Cortex of kidney (tissue), 1 donor: Measurements from ENCODE around the gene DTNB.
"Not testable (repeated sequence)": the region's sequence is repeated elsewhere in the genome, so short reads cannot be mapped to it uniquely, and the experiment has no call there.

Experiments used
- DNase-seq: peaks from one replicate; lab custom pipeline; 2025; lab: John Stamatoyannopoulos, UW

DTNB gene

GRCh38 chr2:25623361-25623760, 50.0 kb downstream of the DTNB start:
- no peak for DNase-seq

DNA sequence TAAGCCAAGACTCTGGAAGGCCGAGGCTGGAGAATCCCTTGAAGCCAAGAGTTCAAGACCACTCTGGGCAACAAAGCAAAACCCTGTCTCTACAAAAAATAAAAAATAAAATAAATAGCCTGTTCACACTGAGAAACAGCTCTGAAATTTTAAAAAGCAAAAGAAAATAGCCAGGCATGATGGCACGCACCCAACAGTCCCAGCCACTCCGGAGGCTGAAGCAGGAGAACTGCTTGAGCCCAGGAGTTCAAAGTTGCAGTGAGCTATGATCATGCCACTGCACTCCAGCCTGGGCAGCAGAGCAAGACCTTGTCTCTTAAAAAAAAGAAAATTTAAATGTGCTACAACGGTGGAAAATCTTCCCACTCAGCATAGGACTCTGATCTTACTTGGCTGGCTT, 52.7 kb downstream of the DTNB start:
- DNase-seq, result no peak

DNA sequence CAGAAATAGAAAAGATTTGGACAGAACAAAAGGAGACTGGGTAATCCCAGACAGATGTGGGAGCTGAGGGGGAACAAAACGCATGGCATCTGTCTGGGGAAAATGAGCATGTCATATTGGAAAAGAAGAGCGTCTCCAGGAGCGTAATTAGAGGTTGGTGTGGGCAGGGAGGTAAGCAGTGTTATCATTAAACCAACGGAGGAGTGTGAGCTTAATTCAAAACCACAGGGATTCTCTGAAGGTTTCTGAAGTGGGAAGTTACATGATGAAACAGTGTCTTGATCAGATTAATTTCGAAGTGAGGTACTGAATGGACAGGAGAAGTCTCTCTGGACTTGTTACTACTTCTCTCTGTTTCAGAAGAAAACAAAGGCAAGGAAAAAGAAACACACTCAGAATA, 53.3 kb downstream of the DTNB start:
- no peak for DNase-seq

GRCh38 chr2:25619185-25619584, 54.2 kb downstream of the DTNB start:
- no peak for DNase-seq

DNA sequence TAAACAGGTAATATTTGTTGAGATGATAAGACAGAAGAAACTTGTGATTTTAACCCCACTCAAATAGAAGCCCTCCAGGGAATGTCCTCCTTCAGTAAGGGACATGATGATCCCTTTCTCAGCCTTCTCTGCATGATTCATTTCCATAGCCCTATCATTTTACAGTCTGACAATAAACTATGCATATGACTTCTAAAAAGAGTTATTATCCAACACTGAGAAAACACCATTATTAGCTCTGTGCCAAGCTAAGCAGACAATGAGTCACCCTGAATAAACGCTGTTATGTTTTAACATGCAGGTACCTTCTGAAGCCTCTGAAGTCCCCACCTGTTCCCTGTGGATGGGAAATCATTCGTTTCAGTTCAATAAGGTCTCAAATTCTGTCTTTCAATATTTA, 54.7 kb downstream of the DTNB start:
- DNase-seq, result no peak

DNA sequence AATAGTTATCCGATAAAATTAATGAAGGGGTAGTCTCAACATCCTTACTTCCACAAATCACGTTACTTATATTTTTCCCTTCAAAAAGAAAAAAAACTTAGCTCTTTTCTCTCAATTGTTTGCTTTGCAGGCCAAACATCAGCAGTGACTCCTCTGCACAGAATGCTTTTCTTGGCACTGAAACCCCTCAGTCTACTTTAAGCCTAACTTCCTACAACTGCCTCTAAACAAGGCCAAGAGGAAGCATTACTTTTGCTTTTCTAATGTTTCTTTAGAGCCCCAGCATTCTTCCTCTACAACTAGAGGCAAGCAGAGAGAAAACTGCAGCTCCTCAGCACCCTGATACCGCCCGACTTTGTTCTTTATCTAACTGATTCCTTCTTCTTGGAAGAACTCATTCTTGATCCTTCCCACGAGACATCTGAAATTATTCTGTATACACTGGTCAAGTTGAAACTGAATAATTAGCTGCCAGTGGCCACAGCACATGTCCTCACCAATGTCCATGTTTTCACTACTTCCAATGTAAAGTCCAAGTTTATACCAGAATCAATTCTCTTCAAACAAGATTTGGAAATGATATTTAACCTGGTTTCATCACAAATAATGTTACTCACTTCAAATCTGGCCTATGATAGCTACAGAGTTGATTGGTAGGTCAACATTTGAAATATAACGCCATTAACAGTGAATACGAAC, 55.3 kb downstream of the DTNB start:
- no peak for DNase-seq

DNA sequence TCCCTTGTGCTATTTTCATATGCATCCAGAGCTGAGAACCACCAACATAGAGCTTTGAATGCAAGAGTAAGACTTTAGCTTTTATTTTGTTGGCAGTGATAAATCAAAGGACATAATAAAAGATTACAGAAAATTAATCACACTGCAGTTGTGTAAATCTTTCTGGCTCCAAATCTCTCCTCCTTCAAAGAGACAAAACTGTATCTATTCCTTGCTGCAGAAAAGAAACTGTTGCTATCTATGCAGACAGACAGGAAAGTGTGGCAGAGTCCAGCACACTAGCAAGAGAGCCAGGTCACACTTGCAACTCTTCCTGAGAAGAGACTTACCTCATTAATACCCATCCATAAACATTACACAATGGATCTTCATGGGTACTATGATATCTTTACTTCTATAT, 57.5 kb downstream of the DTNB start:
- DNase-seq, result no peak

DNA sequence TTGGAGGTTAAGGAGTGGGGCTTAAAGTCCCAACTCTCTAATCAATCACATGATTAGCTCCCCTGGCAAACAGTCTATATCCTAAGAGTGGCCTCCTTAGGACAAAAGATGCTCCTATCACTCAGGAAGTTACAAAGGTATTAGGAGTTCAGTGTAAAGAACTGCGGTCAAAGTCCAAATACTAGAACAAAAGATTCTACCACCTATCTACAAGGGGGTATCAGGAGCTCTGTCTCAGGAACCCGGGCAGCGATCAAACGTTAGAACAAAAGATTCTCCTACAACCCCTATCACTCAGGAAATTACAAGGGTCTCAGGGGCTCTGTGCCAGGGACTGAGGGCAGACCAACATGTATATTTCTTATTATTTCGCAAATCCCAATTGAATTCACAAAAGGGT, 58.0 kb downstream of the DTNB start:
- DNase-seq, result no peak

DNA sequence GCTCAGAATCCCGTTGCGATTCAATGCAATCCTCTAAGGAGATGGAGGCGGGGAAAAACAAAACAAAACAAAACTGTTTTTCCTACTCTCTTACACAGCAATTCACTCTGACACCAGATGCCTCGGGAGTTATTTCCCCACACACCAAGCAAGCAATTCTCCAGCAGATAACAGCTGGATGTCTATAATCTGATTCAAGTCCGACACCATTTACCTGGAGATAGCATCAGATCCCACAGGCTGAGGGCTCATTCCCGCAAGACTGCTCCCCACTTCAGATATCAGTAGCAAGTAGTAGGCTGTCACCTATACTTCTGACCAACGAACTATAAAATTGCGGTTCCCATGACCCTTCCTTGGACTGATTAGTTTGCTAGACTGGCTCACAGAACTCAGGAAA, 58.7 kb downstream of the DTNB start:
- no peak for DNase-seq

DNA sequence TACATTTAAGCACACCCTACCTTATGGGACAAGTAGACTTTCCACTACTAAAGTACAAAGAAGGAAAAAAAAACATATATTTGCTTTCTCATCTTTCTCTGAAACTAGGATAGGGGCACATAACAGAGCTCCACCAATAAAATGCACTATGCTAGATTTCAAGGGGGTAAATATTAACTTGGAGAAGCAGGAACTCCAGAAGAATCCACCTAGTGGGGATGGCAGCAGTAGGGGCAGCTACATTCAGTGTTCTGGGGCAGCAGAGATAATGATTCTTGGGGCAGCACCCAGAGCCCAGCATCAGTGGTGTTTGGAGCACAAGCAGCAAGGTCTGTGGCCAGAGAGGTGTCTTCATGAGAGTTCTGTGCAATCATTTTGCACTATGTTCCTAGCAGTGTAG, 64.7 kb downstream of the DTNB start:
- DNase-seq, result no peak

- no peak for DNase-seq
Measured at GRCh38 chr2:25606892-25607291, 66.5 kb downstream of the DTNB start.

DNA sequence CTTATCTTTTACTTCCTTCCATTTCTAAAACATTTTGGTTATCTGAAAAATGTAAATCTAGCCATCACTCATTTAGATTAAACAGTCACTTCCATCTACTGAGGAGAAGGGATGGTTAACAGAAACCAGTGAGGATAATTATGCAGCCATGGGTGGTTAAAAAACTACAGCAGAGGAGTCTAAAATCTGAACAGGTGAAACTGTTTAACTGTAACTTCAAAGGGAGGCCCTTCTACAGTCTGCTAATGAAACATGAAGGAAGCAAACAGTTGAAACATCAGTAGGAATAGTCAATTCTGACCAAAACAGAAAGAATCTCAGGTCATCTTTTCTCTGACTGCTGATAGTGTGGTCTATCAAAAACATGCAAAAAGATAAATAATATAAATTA, 71.0 kb downstream of the DTNB start:
- no peak for DNase-seq

DNA sequence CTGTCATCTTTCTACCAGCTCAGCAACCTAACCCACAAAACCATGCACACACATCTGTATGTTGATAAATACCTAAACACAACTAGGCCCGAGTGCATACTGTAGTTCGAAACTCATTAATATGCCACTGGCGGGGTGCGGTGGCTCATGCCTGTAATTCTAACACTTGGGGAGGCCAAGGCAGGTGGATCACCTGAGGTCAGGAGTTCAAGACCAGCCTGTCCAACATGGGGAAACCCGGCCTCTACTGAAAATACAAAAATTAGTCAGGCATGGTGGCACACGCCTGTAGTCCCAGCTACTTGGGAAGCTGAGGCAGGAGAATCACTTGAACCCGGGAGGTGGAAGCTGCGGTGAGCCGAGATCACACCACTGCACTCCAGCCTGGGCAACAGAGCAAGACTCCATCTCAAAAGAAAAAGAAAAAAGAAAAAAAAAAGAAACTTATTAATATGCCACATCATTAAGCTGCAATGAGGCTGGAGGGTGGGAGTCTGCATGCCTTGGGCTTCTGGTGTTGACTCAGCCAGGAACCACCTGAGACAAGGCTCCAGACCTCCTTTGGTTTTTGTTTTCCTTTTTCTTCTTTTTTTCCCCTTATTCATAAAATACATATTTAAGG, 71.6 kb downstream of the DTNB start:
- not testable (repeated sequence) for DNase-seq

DNA sequence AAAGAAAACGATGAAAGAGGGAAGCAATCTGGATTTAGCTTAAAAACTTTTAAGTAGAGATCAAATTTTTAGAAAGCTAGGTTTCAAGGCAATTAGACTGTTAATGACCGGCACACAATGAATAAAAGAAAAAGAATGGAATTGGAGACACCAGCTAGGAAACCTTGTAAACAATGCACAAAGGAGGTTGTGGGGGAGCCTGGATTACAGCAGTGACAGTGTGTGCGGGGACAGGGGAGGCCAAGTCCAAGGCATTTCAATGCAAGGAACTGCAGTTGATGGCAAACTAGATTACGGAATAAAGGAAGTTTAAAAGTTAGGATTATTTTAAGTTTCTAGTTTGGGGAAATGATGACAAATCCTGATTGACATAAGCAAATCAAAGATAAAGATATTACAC, 74.5 kb downstream of the DTNB start:
- DNase-seq, result no peak

- DNase-seq, result no peak
Measured at GRCh38 chr2:25598332-25598731, 75.0 kb downstream of the DTNB start.

DNA sequence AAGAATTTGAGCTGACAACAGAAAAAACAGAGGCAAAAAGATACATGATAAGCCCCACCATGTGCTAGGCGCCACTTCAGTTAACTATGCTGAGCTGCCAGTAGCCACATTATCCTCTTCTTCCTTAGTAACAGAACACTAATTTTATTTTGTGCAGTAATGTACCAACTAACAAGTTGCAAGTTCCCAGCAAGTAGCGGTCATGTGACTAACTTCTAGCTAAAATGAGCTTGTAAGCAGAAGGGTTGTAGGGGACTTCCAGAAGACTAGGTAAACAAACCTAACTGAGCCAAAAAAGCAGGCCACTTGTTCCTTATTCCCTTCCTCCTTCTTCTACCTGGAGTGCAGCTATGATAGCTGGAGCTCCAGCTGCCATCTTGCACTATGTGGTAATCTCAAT, 75.5 kb downstream of the DTNB start:
- DNase-seq, result no peak

DNA sequence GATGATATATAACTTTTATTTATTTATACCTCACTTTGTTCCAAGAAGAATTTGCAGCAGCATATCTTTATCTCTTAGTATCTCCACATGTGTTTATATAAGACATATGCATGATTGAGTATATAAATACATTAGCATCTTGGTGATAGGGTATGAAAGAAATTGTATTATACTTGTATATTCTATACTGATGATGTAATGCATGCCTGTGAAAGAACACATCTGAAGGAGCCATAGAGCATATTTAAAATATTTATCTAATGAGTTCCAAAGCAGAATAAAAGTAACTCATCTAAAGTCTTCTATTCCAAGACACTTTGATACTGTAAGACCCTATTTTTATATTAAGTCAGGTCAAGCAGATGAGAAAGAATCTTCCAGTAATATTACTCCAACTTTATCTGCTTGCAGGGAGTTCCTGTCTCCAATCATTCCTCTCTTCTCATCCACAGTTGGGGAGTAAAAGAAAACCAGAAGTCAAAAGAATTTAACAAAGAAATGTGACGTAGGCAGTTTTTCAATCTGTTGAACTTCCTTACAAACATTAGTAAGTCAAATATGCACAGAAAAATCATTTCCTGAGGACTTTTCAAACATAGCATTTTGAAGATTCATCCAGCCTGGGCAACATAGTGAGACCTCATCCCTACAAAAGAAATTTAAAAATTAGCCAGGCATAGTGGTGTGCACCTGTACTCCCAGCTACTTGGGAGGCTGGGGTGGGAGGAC, 76.7 kb downstream of the DTNB start:
- DNase-seq, result no peak

DNA sequence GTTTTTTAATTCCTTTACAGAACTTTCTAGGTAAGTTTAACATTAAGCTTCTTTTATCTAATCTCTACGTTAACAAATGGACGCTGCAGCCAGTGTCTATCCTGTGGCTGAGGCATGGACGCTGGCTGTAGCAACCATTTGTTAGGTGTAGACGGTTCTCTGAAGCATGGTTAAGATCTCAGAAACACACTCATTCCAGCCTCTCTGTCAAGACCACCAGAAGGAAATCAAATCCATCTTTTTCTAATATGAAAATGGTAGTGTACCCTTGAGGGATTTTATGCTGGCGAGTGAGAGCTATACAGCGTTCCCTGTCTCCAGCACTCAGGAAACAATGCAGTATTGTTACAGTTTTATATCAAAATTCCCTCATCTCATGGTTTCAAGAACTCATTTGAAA, 78.0 kb downstream of the DTNB start:
- no peak for DNase-seq

DNA sequence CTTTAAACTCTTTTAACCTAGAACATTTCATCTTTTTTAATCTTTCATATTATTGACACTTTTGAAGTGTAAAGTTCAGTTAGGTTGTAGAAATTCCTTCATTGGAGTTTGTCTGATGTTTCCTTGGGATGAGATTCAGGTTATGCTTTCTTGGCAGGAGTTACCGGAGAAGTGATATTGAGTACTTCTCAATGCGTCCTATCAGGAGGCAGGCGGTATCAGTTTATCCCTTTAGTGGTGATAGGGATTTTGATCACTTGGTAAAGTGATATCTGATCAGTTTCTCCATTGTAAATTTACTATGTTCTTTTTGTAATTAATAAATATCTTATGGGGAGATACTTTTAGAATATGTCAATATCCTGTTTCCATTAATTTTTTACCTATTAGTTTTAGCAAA, 78.4 kb downstream of the DTNB start:
- DNase-seq, result no peak

GRCh38 chr2:25592766-25593292, 80.5 kb downstream of the DTNB start:
- DNase-seq, result no peak

- no peak for DNase-seq
Measured at GRCh38 chr2:25590921-25591505, 82.4 kb downstream of the DTNB start.

GRCh38 chr2:25589676-25590205, 83.6 kb downstream of the DTNB start:
- DNase-seq, result no peak

- DNase-seq, result no peak
Measured at GRCh38 chr2:25588576-25588975, 84.8 kb downstream of the DTNB start.
